ENCODE data around the gene IFITM10.

DNA sequence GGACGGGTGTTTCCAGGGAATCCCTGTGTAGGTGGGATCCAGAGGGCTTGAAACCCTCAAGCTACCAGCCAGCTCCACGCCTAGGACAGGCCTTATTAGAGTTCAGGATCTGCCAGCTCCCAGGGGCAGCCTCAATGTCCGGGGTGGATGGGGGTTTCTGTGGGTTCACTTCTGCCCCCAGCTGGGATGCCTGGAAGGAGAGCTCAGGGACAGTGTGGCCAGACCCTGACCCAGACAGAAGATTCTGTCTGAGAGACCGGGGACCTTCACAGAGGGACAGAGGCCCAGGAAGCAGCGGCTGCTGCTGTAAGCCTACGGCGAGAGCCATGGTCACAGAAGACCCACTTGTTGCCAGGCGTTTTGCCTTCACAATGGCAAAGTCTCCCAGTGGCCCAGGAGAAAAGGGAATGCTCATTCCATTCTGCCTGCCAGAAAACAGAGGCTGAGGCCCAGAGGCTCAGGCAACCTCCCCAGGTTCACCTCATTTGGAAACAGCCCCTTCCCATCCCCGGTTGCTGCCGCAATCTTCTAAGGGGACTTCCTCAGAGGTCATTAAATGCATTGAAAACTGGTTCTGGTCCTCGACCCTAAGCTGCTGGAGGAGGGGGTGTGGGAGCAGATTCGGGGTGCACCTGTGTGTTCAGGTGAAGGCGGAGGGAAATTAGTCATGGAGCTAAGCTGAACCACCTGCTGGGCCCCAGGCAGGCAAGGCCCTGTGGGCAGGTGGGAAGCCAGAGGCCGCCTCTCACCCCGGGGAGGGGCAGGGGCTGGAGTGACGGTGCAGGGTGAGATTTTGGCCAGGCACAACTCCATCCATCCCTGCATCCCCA lies 58.3 kb downstream of the IFITM10 start:
- TF ChIP-seq, protein P1, sequence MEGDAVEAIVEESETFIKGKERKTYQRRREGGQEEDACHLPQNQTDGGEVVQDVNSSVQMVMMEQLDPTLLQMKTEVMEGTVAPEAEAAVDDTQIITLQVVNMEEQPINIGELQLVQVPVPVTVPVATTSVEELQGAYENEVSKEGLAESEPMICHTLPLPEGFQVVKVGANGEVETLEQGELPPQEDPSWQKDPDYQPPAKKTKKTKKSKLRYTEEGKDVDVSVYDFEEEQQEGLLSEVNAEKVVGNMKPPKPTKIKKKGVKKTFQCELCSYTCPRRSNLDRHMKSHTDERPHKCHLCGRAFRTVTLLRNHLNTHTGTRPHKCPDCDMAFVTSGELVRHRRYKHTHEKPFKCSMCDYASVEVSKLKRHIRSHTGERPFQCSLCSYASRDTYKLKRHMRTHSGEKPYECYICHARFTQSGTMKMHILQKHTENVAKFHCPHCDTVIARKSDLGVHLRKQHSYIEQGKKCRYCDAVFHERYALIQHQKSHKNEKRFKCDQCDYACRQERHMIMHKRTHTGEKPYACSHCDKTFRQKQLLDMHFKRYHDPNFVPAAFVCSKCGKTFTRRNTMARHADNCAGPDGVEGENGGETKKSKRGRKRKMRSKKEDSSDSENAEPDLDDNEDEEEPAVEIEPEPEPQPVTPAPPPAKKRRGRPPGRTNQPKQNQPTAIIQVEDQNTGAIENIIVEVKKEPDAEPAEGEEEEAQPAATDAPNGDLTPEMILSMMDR (IDR thresholded peaks at IDR 0.05), result no peak
- no peak for TF ChIP-seq POLR2A (IDR thresholded peaks at IDR 0.05)
